ENCODE results near the gene SLC12A4.

- no peak for TF ChIP-seq SMC3 (IDR thresholded peaks at IDR 0.05; ENCODE audit: low read length)
- no peak for TF ChIP-seq CTCF (CRISPR knock-in tag; IDR thresholded peaks at IDR 0.05)
- no peak for TF ChIP-seq ASH2L (IDR thresholded peaks at IDR 0.05; ENCODE audit: insufficient read length, low read depth, low read length)
- TF ChIP-seq ZKSCAN8 (CRISPR knock-in tag; IDR thresholded peaks at IDR 0.05; ENCODE audit: borderline replicate concordance), result no peak
- no peak for TF ChIP-seq EP300 (IDR thresholded peaks at IDR 0.05; ENCODE audit: low read depth in 2 of 2, low read length in 2 of 2)
- TF ChIP-seq EP300 (CRISPR knock-in tag; IDR thresholded peaks at IDR 0.05; ENCODE audit: borderline replicate concordance), result no peak
- no peak for TF ChIP-seq MEIS2 (CRISPR knock-in tag; IDR thresholded peaks at IDR 0.05)
- no peak for TF ChIP-seq CHD2 (IDR thresholded peaks at IDR 0.05; ENCODE audit: low read depth, low read length)
Observed at GRCh38 chr16:67917140-67917851, 51.1 kb downstream of the SLC12A4 start.
